ENCODE results near the gene EXD3.

EXD3 gene

GRCh38 chr9:137446851-137447471 lies 24.0 kb upstream of the EXD3 start:
- no peak for DNase-seq

- DNase-seq, result no peak
Measured at GRCh38 chr9:137445930-137446431, 23.0 kb upstream of the EXD3 start.

- peak; percentile 16 to 47 for DNase-seq
Measured at GRCh38 chr9:137445275-137445807, 22.4 kb upstream of the EXD3 start.

- no peak for DNase-seq
Measured at GRCh38 chr9:137444106-137444790, 21.3 kb upstream of the EXD3 start.

- DNase-seq, result no peak
Measured at GRCh38 chr9:137441935-137442321, 19.0 kb upstream of the EXD3 start.

- DNase-seq, result no peak
Measured at GRCh38 chr9:137441289-137441934, 18.4 kb upstream of the EXD3 start, which contains the start of gene ENTPD8. Gene ENTPD8, minus strand, starts transcription at chr9:137441357. Its CDS starts 3,072 bp downstream, at chr9:137438285.

- DNase-seq, result no peak
Measured at GRCh38 chr9:137439158-137439714, 16.3 kb upstream of the EXD3 start.

- no peak for DNase-seq
Measured at GRCh38 chr9:137438591-137439157, 15.7 kb upstream of the EXD3 start.

- DNase-seq, result no peak
Measured at GRCh38 chr9:137437691-137438590, 15.0 kb upstream of the EXD3 start.

GRCh38 chr9:137436761-137437600 lies 14.0 kb upstream of the EXD3 start:
- DNase-seq, result no peak

GRCh38 chr9:137435980-137436760 lies 13.2 kb upstream of the EXD3 start:
- DNase-seq, result no peak

GRCh38 chr9:137435381-137435891 lies 12.5 kb upstream of the EXD3 start:
- DNase-seq, result no peak

- no peak for DNase-seq
Measured at GRCh38 chr9:137434498-137435380, 11.8 kb upstream of the EXD3 start.

- no peak for DNase-seq
Measured at GRCh38 chr9:137433916-137434431, 11.0 kb upstream of the EXD3 start.

GRCh38 chr9:137433349-137433915 lies 10.5 kb upstream of the EXD3 start:
- no peak for DNase-seq

GRCh38 chr9:137432687-137433348 lies 9.9 kb upstream of the EXD3 start:
- no peak for DNase-seq

GRCh38 chr9:137431416-137431931 lies 8.5 kb upstream of the EXD3 start:
- no peak for DNase-seq

All from NCI-H446 (cell line).